Left hindlimb (tissue), 1 donor: ENCODE results near the gene FEZ2.

Source experiments
- DNase-seq: peaks from one replicate; pipeline ENCODE4 v3.0.0-alpha.2; 2018

Gene FEZ2

GRCh38 chr2:36528274-36528673 is 69.7 kb downstream of the FEZ2 start:
- no peak for DNase-seq

- DNase-seq: no peak
Observed at GRCh38 chr2:36526226-36526625, 71.7 kb downstream of the FEZ2 start.

GRCh38 chr2:36525245-36525644 is 72.7 kb downstream of the FEZ2 start:
- no peak for DNase-seq

GRCh38 chr2:36523153-36523552 is 74.8 kb downstream of the FEZ2 start:
- no peak for DNase-seq

GRCh38 chr2:36520431-36520830 is 77.5 kb downstream of the FEZ2 start:
- DNase-seq: no peak

- no peak for DNase-seq
Observed at GRCh38 chr2:36516136-36516870, 81.7 kb downstream of the FEZ2 start.

- DNase-seq: no peak
Observed at GRCh38 chr2:36515538-36515937, 82.4 kb downstream of the FEZ2 start.

GRCh38 chr2:36513661-36514060 is 84.3 kb downstream of the FEZ2 start:
- DNase-seq: no peak

GRCh38 chr2:36512705-36513104 is 85.3 kb downstream of the FEZ2 start:
- DNase-seq: no peak

GRCh38 chr2:36511858-36512603 is 85.9 kb downstream of the FEZ2 start:
- DNase-seq: no peak

- no peak for DNase-seq
Observed at GRCh38 chr2:36509075-36509474, 88.9 kb downstream of the FEZ2 start.

GRCh38 chr2:36507408-36507812 is 90.6 kb downstream of the FEZ2 start:
- DNase-seq: peak; percentile 52
